K562 treated with DMSO at 1 percent for 24 hours (cell line): ENCODE data around the gene KCNK13. TPM values are rescaled to one million over a fixed set of nuclear protein-coding genes. Genes with fewer than 3 reads are reported as not detected.

Source experiments
- total RNA-seq: library from RNA; unstranded; fragments of 300-600 nt; gene quantifications from 2 replicates; pipeline ENCODE4 v1.2.3, GENCODE V29; 2022; ENCODE audit warnings: low read depth; ENCODE audit not compliant: insufficient read depth

The KCNK13 gene
- total RNA-seq, result not detected in 2 replicates

DNA sequence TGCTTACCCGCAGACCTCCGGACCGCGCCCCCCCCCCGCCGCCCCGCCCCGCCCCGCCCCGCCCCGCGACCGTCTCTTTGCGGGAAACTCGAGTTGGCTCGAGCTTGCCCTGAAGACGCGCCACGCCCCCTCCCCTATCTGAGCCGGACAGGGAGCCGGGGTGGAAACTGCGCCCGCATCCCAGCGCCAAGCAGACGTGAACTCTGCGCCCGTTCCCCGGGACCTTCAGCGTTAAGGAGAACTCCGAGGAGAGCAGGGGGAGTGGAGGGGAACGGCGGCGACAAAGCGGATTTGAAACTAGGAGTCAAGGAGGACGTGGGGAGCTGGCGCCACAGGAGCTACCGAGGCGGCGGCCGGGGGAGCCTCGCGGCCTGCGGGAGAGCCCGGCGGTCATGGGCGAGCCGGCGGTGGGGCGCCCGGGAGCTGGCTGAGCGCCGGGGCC, at the start of gene KCNK13:
KCNK13 (plus strand) TSS at position 310 of the 442 bp plus-strand sequence. CDS start 212 bp downstream, outside the sequence.

Other genes with a start within 250 kb of the KCNK13 start
- gene EFCAB11, start 107.3 kb upstream of the KCNK13 start, total RNA-seq, result 14.6 and 17.2 TPM in 2 replicates
- gene TDP1, start 106.1 kb upstream of the KCNK13 start, total RNA-seq, result 16.9 and 19.1 TPM in 2 replicates
- gene PSMC1, start 194.6 kb downstream of the KCNK13 start, total RNA-seq, result 94.4 and 125 TPM in 2 replicates